ENCODE data around the gene USP37.

Gene USP37

GRCh38 chr2:218406209-218406948, 161.8 kb downstream of the USP37 start:
- peak; percentile 68 for DNase-seq (ENCODE audit: low read depth, low spot score)
- H3K27ac ChIP-seq, result peak overlapping the region; percentile 72

GRCh38 chr2:218405746-218406208, 162.4 kb downstream of the USP37 start:
- peak overlapping the region; percentile 72 for H3K27ac ChIP-seq
- no peak for DNase-seq (ENCODE audit: low read depth, low spot score)

DNA sequence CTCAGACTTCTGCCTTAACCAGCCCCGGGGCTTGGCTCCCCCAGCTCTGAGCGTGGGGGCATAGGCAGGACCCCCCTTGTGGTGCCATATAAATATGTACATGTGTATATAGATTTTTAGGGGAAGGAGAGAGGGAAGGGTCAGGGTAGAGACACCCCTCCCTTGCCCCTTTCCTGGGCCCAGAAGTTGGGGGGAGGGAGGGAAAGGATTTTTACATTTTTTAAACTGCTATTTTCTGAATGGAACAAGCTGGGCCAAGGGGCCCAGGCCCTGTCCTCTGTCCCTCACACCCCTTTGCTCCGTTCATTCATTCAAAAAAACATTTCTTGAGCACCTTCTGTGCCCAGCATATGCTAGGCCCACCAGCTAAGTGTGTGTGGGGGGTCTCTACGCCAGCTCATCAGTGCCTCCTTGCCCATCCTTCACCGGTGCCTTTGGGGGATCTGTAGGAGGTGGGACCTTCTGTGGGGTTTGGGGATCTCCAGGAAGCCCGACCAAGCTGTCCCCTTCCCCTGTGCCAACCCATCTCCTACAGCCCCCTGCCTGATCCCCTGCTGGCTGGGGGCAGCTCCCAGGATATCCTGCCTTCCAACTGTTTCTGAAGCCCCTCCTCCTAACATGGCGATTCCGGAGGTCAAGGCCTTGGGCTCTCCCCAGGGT, 162.9 kb downstream of the USP37 start:
- H3K27ac ChIP-seq, result peak overlapping the region; percentile 72
- DNase-seq (ENCODE audit: low read depth, low spot score), result no peak

- H3K27ac ChIP-seq, result peak overlapping the region; percentile 72
- no peak for DNase-seq (ENCODE audit: low read depth, low spot score)
These were observed 163.6 kb downstream of the USP37 start for GRCh38 chr2:218404351-218405085.

- no peak for DNase-seq (ENCODE audit: low read depth, low spot score)
- no peak overlapping the region for H3K27ac ChIP-seq
These were observed 164.3 kb downstream of the USP37 start for GRCh38 chr2:218403810-218404209.

DNA sequence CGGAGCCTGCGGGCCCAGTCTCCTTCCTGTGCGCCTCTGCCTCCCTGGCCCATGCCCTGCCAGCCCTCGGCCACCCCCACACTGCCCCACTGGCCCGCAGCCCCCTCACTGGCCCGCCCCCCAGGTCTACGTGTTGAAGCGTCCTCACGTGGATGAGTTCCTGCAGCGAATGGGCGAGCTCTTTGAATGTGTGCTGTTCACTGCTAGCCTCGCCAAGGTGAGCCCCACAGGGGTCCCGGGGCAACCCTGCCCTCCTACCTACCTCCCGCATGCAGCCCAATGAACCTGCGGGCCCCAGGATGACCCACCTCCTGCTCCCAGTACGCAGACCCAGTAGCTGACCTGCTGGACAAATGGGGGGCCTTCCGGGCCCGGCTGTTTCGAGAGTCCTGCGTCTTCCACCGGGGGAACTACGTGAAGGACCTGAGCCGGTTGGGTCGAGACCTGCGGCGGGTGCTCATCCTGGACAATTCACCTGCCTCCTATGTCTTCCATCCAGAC, 165.2 kb downstream of the USP37 start:
- H3K27ac ChIP-seq, result no peak overlapping the region
- no peak for DNase-seq (ENCODE audit: low read depth, low spot score)

- no peak for DNase-seq (ENCODE audit: low read depth, low spot score)
- H3K27ac ChIP-seq, result no peak overlapping the region
These were observed 165.7 kb downstream of the USP37 start for GRCh38 chr2:218402491-218402901.

- DNase-seq (ENCODE audit: low read depth, low spot score), result no peak
- H3K27ac ChIP-seq, result no peak overlapping the region
These were observed 166.3 kb downstream of the USP37 start for GRCh38 chr2:218401890-218402289.

GRCh38 chr2:218400930-218401881, 166.9 kb downstream of the USP37 start:
- peak overlapping the region; percentile 99 for H3K27ac ChIP-seq
- no peak for DNase-seq (ENCODE audit: low read depth, low spot score)
